Activated naive CD4-positive, alpha-beta T cell treated with anti-CD3 and anti-CD28 coated beads, Interleukin-2, amount 10 ng/mL, durations not matched to agents 7 days and 5 days (primary cell): ENCODE data around the gene TUFT1.
A peak's percentile ranks its signal among the peaks of the same experiment; 100 is the strongest.

Experiments
- CTCF ChIA-PET: fragments of 350-600 bp; sonication (Branson Sonifier 250); formaldehyde crosslinking; loops from one replicate; lab custom pipeline; 2021; ENCODE audit warnings: antibody characterized with exemption; lab: Charles Lee
- DNase-seq: peaks from one replicate; pipeline ENCODE4 v3.0.0-alpha.2; 2020
- H3K27ac Mint-ChIP-seq: one replicate; pipeline ENCODE4 v1.8.0; 2021; ENCODE audit warnings: mild to moderate bottlenecking, moderate library complexity, mixed read lengths
- H3K27me3 Mint-ChIP-seq: one replicate; pipeline ENCODE4 v1.8.0; 2021; ENCODE audit warnings: mild to moderate bottlenecking, mixed read lengths
- H3K36me3 Mint-ChIP-seq: one replicate; pipeline ENCODE4 v1.8.0; 2021; ENCODE audit warnings: mixed read lengths
- H3K4me1 Mint-ChIP-seq: one replicate; pipeline ENCODE4 v1.8.0; 2021; ENCODE audit warnings: mixed read lengths
- H3K4me3 Mint-ChIP-seq: one replicate; pipeline ENCODE4 v1.8.0; 2021; ENCODE audit warnings: mild to moderate bottlenecking, moderate library complexity, mixed read lengths
- H3K9me3 Mint-ChIP-seq: one replicate; pipeline ENCODE4 v1.8.0; 2021; ENCODE audit warnings: mixed read lengths

Gene TUFT1

GRCh38 chr1:151536499-151536898 is 3.6 kb upstream of the TUFT1 start:
- H3K27ac Mint-ChIP-seq = no peak overlapping the region
- peaks cover 31% of the 10 kb centered on the region for H3K27me3 Mint-ChIP-seq
- no peak for DNase-seq
- H3K4me1 Mint-ChIP-seq = peaks cover 22% of the 10 kb centered on the region
- no peaks in the 10 kb centered on the region for H3K36me3 Mint-ChIP-seq
- CTCF ChIA-PET = interaction anchor here (0.7 to 2.9 kb wide), 4 partner anchors 58 to 300 kb away, joined by 3 to 12 read pairs (median 6); no protein-coding TSS in a partner anchor
- no peak overlapping the region for H3K4me3 Mint-ChIP-seq
- H3K9me3 Mint-ChIP-seq = no peaks in the 10 kb centered on the region

GRCh38 chr1:151537112-151537511 is 3.0 kb upstream of the TUFT1 start:
- CTCF ChIA-PET = interaction anchor here (0.7 to 2.9 kb wide), 4 partner anchors 25 to 300 kb away, joined by 3 to 12 read pairs (median 4); no protein-coding TSS in a partner anchor
- no peaks in the 10 kb centered on the region for H3K9me3 Mint-ChIP-seq
- H3K4me3 Mint-ChIP-seq = no peak overlapping the region
- DNase-seq = no peak
- H3K4me1 Mint-ChIP-seq = peaks cover 26% of the 10 kb centered on the region
- H3K27ac Mint-ChIP-seq = no peak overlapping the region
- H3K36me3 Mint-ChIP-seq = no peaks in the 10 kb centered on the region
- H3K27me3 Mint-ChIP-seq = peaks cover 38% of the 10 kb centered on the region

- Mint-ChIP-seq H3K27ac (peak overlapping the region; percentile 70), H3K4me3 (peak overlapping the region; percentile 87)
- CTCF ChIA-PET = interaction anchor here (1.3 to 1.6 kb wide), 3 partner anchors 195 to 297 kb away, joined by 4 to 6 read pairs (median 6); partner anchors contain the start of gene TDRKH
Measured at GRCh38 chr1:151539321-151540020, 638 bp upstream of the TUFT1 start.

GRCh38 chr1:151540982-151541377 is 871 bp downstream of the TUFT1 start:
- peaks cover 26% of the 10 kb centered on the region for H3K4me1 Mint-ChIP-seq
- H3K27ac Mint-ChIP-seq = peak overlapping the region; percentile 7

More at GRCh38 chr1:151539321-151540020, 638 bp upstream of the TUFT1 start:
- no peaks in the 10 kb centered on the region for H3K9me3 Mint-ChIP-seq
- H3K27me3 Mint-ChIP-seq = peaks cover 46% of the 10 kb centered on the region
- no peaks in the 10 kb centered on the region for H3K36me3 Mint-ChIP-seq
- peak; percentile 45 for DNase-seq
- peaks cover 26% of the 10 kb centered on the region for H3K4me1 Mint-ChIP-seq

GRCh38 chr1:151541752-151542151 is 1.6 kb downstream of the TUFT1 start:
- H3K4me3 Mint-ChIP-seq = peak overlapping the region; percentile 87
- CTCF ChIA-PET = interaction anchor here (1.1 to 1.6 kb wide), 2 partner anchors 18 to 52 kb away, joined by 5 read pairs; no protein-coding TSS in a partner anchor
- peaks cover 26% of the 10 kb centered on the region for H3K4me1 Mint-ChIP-seq
- DNase-seq = no peak
- no peaks in the 10 kb centered on the region for H3K36me3 Mint-ChIP-seq
- no peaks in the 10 kb centered on the region for H3K9me3 Mint-ChIP-seq
- peaks cover 31% of the 10 kb centered on the region for H3K27me3 Mint-ChIP-seq
- H3K27ac Mint-ChIP-seq = no peak overlapping the region

More at GRCh38 chr1:151540982-151541377, 871 bp downstream of the TUFT1 start:
- CTCF ChIA-PET = interaction anchor here (1.6 kb wide), 1 partner anchor 53 kb away, joined by 5 read pairs; no protein-coding TSS in a partner anchor
- Mint-ChIP-seq H3K4me3 (peak overlapping the region; percentile 87), H3K27me3 (peaks cover 31% of the 10 kb centered on the region), H3K9me3 (no peaks in the 10 kb centered on the region), H3K36me3 (no peaks in the 10 kb centered on the region)
- peak; percentile 27 for DNase-seq

- DNase-seq = no peak
- peaks cover 31% of the 10 kb centered on the region for H3K27me3 Mint-ChIP-seq
- no peaks in the 10 kb centered on the region for H3K9me3 Mint-ChIP-seq
- peaks cover 33% of the 10 kb centered on the region for H3K4me1 Mint-ChIP-seq
- H3K4me3 Mint-ChIP-seq = no peak overlapping the region
- H3K27ac Mint-ChIP-seq = no peak overlapping the region
- CTCF ChIA-PET = no interaction called here
- no peaks in the 10 kb centered on the region for H3K36me3 Mint-ChIP-seq
Measured at GRCh38 chr1:151542710-151543129, 2.6 kb downstream of the TUFT1 start.

- CTCF ChIA-PET = interaction anchor here (1.1 kb wide), 1 partner anchor 132 kb away, joined by 4 read pairs; no protein-coding TSS in a partner anchor
- Mint-ChIP-seq H3K4me3 (no peak overlapping the region), H3K27ac (no peak overlapping the region), H3K27me3 (peaks cover 25% of the 10 kb centered on the region), H3K36me3 (no peaks in the 10 kb centered on the region), H3K9me3 (no peaks in the 10 kb centered on the region), H3K4me1 (peaks cover 23% of the 10 kb centered on the region)
- no peak for DNase-seq
Measured at GRCh38 chr1:151545542-151545941, 5.4 kb downstream of the TUFT1 start.

- H3K4me1 Mint-ChIP-seq = peaks cover 16% of the 10 kb centered on the region
- CTCF ChIA-PET = interaction anchor here (1.1 kb wide), 1 partner anchor 132 kb away, joined by 4 read pairs; no protein-coding TSS in a partner anchor
- H3K9me3 Mint-ChIP-seq = no peaks in the 10 kb centered on the region
- no peak overlapping the region for H3K27ac Mint-ChIP-seq
- no peak for DNase-seq
- H3K4me3 Mint-ChIP-seq = no peak overlapping the region
- H3K27me3 Mint-ChIP-seq = peaks cover 18% of the 10 kb centered on the region
- H3K36me3 Mint-ChIP-seq = no peaks in the 10 kb centered on the region
Measured at GRCh38 chr1:151546011-151546925, 6.2 kb downstream of the TUFT1 start.

GRCh38 chr1:151547119-151547899 is 7.2 kb downstream of the TUFT1 start:
- Mint-ChIP-seq H3K4me3 (no peak overlapping the region), H3K36me3 (no peaks in the 10 kb centered on the region), H3K27ac (no peak overlapping the region), H3K4me1 (peaks cover 9% of the 10 kb centered on the region), H3K27me3 (peaks cover 8% of the 10 kb centered on the region), H3K9me3 (no peaks in the 10 kb centered on the region)
- DNase-seq = no peak
- CTCF ChIA-PET = interaction anchor here (1.4 kb wide), 1 partner anchor 12 kb away, joined by 3 read pairs; no protein-coding TSS in a partner anchor

- DNase-seq = no peak
- Mint-ChIP-seq H3K9me3 (no peaks in the 10 kb centered on the region), H3K4me1 (peaks cover 9% of the 10 kb centered on the region), H3K27ac (no peak overlapping the region), H3K4me3 (no peak overlapping the region), H3K27me3 (peaks cover 8% of the 10 kb centered on the region), H3K36me3 (no peaks in the 10 kb centered on the region)
- CTCF ChIA-PET = interaction anchor here (1.4 kb wide), 1 partner anchor 13 kb away, joined by 3 read pairs; no protein-coding TSS in a partner anchor
Measured at GRCh38 chr1:151547900-151548230, 7.8 kb downstream of the TUFT1 start.

- DNase-seq = no peak
- CTCF ChIA-PET = interaction anchor here (0.8 to 2.2 kb wide), 2 partner anchors 17 to 185 kb away, joined by 3 to 6 read pairs; no protein-coding TSS in a partner anchor
- H3K9me3 Mint-ChIP-seq = no peaks in the 10 kb centered on the region
- peaks cover under 1% of the 10 kb centered on the region for H3K27me3 Mint-ChIP-seq
- H3K4me1 Mint-ChIP-seq = peaks cover 9% of the 10 kb centered on the region
- H3K27ac Mint-ChIP-seq = no peak overlapping the region
- H3K36me3 Mint-ChIP-seq = no peaks in the 10 kb centered on the region
- H3K4me3 Mint-ChIP-seq = no peak overlapping the region
Measured at GRCh38 chr1:151549199-151549598, 9.1 kb downstream of the TUFT1 start.

GRCh38 chr1:151553659-151554058 is 13.6 kb downstream of the TUFT1 start:
- H3K9me3 Mint-ChIP-seq = no peaks in the 10 kb centered on the region
- H3K4me3 Mint-ChIP-seq = no peak overlapping the region
- CTCF ChIA-PET = no interaction called here

GRCh38 chr1:151556052-151556451 is 15.9 kb downstream of the TUFT1 start:
- Mint-ChIP-seq H3K27ac (no peak overlapping the region), H3K36me3 (no peaks in the 10 kb centered on the region), H3K4me1 (peaks cover 2% of the 10 kb centered on the region), H3K4me3 (no peak overlapping the region), H3K27me3 (peaks cover 9% of the 10 kb centered on the region), H3K9me3 (no peaks in the 10 kb centered on the region)
- CTCF ChIA-PET = interaction anchor here (1.6 kb wide), 1 partner anchor 38 kb away, joined by 4 read pairs; no protein-coding TSS in a partner anchor
- DNase-seq = no peak

More at GRCh38 chr1:151553659-151554058, 13.6 kb downstream of the TUFT1 start:
- Mint-ChIP-seq H3K4me1 (peaks cover 2% of the 10 kb centered on the region), H3K36me3 (no peaks in the 10 kb centered on the region), H3K27ac (no peak overlapping the region), H3K27me3 (peaks cover 9% of the 10 kb centered on the region)
- DNase-seq = no peak
